GM21529 (cell line): ENCODE results near the gene TBCD.

Source experiments
- ATAC-seq: cut with Tn5 transposase; IDR thresholded peaks from one replicate; pipeline ENCODE4 v1.9.1; 2021; ENCODE audit not compliant: unreplicated experiment

Gene TBCD

GRCh38 chr17:82831041-82831817 is 79.4 kb downstream of the TBCD start:
- ATAC-seq, result no peak

- no peak for ATAC-seq
These were observed 79.9 kb downstream of the TBCD start for GRCh38 chr17:82831818-82832200.

DNA sequence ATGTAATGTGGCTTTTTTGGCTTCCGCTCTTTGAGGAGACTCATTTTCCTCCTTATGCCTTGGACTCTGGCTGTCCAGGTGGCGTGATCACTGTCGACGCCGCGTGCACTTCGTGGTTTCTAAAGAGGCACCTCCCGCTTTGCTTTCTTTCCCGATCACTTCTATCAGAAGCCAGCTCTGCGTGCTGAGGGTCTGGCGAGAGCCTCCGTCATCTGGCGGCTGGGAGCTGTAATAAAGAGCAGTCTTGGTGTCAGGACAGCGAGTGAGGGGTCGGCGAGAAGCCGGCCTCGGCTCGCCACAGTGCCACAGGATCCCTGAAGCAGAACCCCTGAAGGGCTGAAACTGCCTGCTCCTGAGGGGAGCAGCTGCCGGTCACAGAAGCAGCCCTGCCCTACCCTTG is 80.5 kb downstream of the TBCD start:
- ATAC-seq, result no peak

GRCh38 chr17:82832881-82833475 is 81.1 kb downstream of the TBCD start:
- no peak for ATAC-seq

GRCh38 chr17:82835122-82835521 is 83.3 kb downstream of the TBCD start:
- ATAC-seq, result no peak

DNA sequence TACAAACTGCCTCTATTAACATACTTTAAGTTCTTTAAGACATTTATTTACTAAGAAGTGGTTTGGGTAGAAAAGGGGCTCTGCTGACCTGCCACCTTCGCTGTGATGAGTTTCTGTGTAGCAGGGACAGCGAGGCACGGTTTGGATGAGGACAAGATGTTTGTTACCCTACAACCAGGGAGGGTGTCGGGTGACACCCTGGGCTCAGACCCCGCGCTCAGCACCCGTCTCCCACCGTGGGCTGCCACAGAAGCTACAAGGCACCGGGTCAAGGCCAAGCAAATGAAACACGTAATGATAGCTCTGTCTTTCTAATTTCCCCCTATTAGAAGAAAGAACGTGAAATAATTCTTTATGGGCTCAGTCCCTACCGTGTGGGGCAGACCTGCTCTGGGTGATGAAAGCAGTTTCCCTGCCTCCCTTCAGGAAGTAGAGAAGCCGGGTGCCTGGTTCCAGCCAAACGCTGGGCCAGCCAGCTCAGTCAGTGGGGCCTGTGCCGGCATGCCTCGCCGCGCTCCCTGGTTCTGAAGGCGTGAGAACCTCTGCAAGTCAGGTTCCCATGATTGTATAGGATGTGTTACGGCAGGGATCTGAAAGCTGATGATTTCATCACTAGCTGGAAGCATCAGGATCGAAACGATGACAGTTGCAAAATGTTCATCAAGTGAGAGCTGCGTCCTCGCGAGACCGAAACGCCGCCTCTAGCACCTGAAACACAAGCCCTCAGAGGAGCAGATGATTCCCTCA is 84.1 kb downstream of the TBCD start:
- ATAC-seq, result no peak

GRCh38 chr17:82836823-82837357 is 85.0 kb downstream of the TBCD start:
- ATAC-seq, result no peak

DNA sequence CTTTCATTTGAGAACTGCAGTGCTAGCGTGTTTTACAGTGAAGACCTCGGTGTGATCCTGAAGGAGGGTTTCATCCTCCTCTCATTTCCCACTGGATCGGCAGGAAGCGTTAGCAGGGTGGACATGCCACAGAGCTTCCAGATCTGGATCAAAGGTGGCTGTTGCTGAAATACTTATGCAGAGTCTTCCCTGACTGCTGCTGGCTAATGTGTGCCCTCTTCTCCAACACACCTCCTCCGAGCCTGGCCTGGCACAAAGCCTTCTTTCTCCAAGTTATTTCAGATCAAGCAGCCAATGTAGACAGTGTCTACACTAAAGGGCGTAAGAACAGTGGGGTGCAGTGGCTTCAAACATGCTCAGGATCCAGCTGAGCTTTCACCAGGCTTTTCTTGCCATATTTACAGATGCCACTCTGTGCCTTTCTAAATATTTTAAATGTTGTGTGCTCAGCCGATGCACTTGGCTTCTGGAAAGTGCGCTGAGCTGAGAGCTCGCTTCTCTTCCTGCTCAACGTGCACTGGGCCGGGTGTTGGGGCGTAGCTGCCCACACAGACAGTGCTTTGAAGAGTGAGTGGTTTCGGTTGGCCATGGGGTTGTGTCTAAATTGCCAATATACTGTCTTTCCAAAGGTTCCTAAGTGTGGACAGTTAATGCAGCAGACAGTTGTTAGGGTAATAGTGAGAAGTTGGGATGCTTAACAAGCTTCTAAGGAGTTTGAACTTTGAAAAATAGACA is 85.9 kb downstream of the TBCD start:
- ATAC-seq, result no peak

GRCh38 chr17:82838386-82839063 is 86.7 kb downstream of the TBCD start:
- ATAC-seq, result no peak

GRCh38 chr17:82839617-82840292 is 87.9 kb downstream of the TBCD start, which contains the start of gene ZNF750:
Gene ZNF750 (minus strand): TSS chr17:82840022. CDS start chr17:82832454, 7,568 bp downstream.
- no peak for ATAC-seq

GRCh38 chr17:82840431-82840831 is 88.6 kb downstream of the TBCD start:
- no peak for ATAC-seq

DNA sequence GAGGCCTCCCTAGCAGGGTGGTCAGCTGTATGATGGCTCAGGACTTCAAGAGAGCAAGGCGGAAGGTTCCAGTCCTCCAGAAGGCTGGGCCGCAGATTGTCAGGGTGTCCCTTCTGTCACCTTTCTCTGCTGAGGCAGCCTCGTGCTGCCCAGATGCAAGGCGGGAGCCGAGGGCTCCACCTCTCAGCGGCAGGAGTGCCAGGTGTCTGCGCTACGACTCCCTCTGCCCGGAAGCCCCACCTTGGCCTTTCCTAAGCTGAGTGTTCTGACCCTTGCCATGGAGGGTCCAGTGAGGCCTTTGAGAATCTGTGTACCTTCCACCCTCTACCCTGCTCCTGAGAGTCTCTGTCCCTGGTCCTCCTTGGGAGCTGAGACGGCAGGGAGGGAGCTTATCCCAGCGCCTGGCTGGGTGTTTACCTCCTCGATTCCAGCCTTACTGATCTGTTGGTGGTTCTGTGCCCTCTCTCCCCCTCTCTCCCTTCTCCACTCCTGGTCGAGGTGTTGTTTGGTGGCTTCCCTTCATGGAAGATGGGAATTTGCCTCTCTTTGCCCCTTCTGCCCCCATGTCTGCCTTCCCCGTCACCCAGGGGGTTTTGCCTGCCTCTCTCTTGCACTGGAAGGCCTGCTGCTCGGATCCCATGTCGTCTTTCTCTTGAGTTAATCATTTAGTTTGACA is 90.2 kb downstream of the TBCD start:
- no peak for ATAC-seq

DNA sequence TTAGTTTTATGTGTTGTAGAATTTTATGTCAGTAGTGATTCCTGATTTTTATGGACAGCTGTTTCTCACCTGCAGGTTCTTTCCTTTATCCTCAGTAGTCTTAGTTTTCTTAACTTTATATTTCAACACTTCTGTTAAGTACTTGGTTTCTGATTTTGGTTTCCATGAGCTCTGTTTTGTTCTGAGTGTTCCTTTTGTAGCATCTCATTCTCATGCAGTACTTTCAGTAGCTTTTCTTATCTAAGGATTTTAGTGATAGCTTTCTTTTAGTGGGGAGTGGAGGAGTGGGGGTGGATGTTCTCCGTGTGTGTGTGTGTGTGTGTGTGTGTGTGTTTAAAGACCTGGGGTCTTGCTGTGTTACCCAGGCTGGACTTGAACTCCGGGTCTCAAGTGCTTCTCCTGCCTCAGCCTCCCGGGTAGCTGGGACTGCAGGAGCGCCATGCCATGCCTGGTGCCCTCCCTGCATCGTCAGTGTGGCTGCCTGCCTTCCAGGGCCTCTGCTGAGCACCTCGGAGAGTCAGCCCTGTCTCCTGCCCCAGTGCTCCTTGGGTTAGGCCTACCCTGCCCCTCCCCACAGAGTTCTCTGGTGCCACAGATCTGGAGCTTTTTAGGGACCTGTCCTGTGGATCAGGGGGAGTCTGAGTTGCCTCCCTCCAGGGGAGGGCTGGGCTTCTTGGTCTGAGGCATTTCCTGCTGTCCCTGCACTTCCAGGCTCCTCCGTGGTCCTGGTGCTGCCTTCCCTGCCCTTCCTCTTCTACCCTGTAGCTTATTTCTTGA is 92.2 kb downstream of the TBCD start:
- ATAC-seq, result no peak

DNA sequence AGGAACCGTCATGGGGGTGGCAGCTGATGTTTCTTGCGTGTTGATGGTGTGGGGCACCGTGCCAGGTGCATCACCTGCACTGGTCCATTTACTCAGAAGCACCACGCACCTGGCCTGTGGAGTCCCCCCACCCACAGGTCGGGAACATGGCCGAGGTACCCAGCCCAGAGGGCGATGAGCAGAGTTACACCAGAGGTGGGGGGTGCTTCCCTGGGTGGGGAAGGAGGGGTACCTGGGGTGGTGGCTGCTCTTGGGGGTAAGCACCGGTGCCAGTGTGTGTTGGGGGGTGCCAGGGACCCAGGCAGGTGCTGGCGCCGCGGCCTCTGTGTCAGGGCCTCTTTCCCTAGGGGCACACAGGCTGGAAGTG is 92.9 kb downstream of the TBCD start:
- ATAC-seq, result no peak

DNA sequence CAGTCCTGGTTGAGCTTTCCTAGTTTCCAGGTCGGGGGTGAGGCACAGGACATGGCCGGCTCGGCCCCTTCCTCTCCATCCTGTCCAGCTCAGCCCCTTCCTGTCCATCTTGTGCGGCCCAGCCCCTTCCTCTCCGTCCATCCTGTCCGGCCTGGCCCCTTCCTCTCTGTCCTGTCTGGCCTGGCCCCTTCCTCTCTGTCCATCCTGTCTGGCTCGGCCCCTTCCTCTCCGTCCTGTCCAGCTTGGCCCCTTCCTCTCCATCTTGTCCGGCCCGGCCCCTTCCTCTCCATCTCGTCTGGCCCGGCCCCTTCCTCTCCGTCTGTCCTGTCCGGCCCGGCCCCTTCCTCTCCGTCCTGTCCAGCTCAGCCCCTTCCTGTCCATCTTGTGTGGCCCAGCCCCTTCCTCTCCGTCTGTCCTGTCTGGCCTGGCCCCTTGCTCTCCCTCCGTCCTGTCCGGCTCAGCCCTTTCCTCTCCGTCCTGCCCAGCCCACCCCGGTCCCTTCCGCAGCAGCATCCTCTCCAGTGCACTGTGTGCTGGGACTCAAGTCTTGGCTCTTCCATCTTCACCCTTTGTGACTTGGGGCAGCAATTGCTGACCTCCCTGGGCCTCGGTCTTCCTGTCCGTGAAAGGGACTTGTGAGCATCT is 93.4 kb downstream of the TBCD start:
- ATAC-seq, result no peak

- no peak for ATAC-seq
These were observed 94.3 kb downstream of the TBCD start for GRCh38 chr17:82846061-82846691.

DNA sequence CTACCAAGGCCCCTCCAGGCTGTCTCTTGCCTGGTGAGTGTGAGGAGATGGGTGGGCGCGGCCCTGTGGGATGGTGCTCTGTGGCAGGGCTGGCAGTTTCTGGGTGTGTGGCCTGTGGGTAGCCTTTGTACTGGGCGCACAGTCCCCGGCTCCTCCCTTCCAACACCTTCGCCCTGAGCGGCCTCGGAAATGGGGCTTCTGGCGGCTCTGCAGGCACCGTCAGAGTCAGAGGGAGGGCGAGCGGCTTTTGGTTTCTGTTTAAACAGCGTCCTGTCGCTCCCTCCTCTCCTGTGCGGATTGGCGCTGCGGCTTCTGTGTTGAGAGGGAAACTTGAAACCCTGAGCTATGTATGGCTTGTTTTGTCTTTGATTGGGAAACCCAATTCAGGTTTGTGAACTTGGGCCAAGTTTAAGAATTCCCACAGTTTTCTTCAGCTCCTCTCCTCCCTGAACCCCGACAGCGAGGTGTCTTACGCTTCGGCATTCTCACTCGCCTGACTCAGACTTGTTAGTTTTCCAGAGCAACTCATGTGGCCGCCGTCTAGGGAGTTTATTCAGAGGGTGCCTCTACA is 96.2 kb downstream of the TBCD start:
- ATAC-seq, result no peak
